Measurements from ENCODE around the gene PLSCR1. TPM values are rescaled to one million over a fixed set of nuclear protein-coding genes. Genes with fewer than 3 reads are reported as not detected.

PLSCR1 gene
- polyA plus RNA-seq, 1 donor from 2014 or later = 0.78 TPM

DNA sequence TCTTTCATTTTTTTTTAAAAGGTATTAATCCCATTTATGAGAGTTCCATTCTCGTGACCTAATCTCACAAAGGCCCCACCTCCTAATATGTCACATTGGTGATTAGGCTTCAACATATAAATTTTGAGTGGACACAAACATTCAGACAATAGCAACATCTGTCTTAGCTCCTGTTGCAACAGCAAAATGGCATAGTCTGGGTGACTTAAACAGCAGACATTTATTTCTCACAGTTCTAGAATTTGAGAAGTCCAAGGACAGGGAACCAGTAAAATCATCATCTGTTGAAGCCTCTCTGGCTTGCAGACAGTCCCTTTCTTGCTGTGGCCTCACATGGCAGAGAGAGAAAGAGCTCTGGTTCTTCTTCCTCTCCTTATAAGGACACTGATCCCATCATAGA is 71.8 kb downstream of the PLSCR1 start:
- no peaks in the 10 kb centered on the region for H3K27me3 ChIP-seq (ENCODE audit: insufficient read depth, low read depth, low read length)
- no peaks in the 10 kb centered on the region for H3K9me2 ChIP-seq (ENCODE audit: insufficient read depth, low read length)
- no peaks in the 10 kb centered on the region for H3K79me2 ChIP-seq (replicated peaks; ENCODE audit: insufficient read depth, low read length)
- H4K20me1 ChIP-seq (ENCODE audit: insufficient read depth) = no peaks in the 10 kb centered on the region
- no peak overlapping the region for H3K4me2 ChIP-seq (ENCODE audit: low read length)
- H2AFZ ChIP-seq (ENCODE audit: low read depth, low read length) = no peak overlapping the region
- no peaks in the 10 kb centered on the region for H3K36me3 ChIP-seq (ENCODE audit: insufficient read depth, low read length)
- no peak overlapping the region for H3K27ac ChIP-seq (ENCODE audit: low read length)
- H3K9me3 ChIP-seq (ENCODE audit: low read length) = no peaks in the 10 kb centered on the region
- H3K9ac ChIP-seq (ENCODE audit: low read length) = no peak overlapping the region
- no peak for TF ChIP-seq TAF1 (IDR thresholded peaks at IDR 0.05; ENCODE audit: low read depth)
- no peak for TF ChIP-seq MXI1 (conservative IDR thresholded peaks at IDR 0.05; ENCODE audit: poor library complexity, severe bottlenecking)
- TF ChIP-seq SMC3 (conservative IDR thresholded peaks at IDR 0.05; ENCODE audit: poor library complexity) = no peak
- no peak for TF ChIP-seq POLR2AphosphoS5 (IDR thresholded peaks at IDR 0.05)
- no peaks in the 10 kb centered on the region for H3F3A ChIP-seq (ENCODE audit: insufficient read depth, low read length, poor library complexity, severe bottlenecking)
- H3K4me3 ChIP-seq (ENCODE audit: low read length) = no peak overlapping the region

- Histone ChIP-seq H3F3A (ENCODE audit: insufficient read depth, low read length, poor library complexity, severe bottlenecking) (no peaks in the 10 kb centered on the region), H3K79me2 (replicated peaks; ENCODE audit: insufficient read depth, low read length) (no peaks in the 10 kb centered on the region), H3K27ac (ENCODE audit: low read length) (no peak overlapping the region), H2AFZ (ENCODE audit: low read depth, low read length) (no peak overlapping the region), H3K27me3 (ENCODE audit: insufficient read depth, low read depth, low read length) (no peaks in the 10 kb centered on the region), H3K36me3 (ENCODE audit: insufficient read depth, low read length) (no peaks in the 10 kb centered on the region), H4K20me1 (ENCODE audit: insufficient read depth) (no peaks in the 10 kb centered on the region), H3K4me2 (ENCODE audit: low read length) (no peak overlapping the region), H3K9me2 (ENCODE audit: insufficient read depth, low read length) (no peaks in the 10 kb centered on the region), H3K9ac (ENCODE audit: low read length) (no peak overlapping the region), H3K4me3 (ENCODE audit: low read length) (no peak overlapping the region), H3K9me3 (ENCODE audit: low read length) (no peaks in the 10 kb centered on the region)
- TF ChIP-seq REST (IDR thresholded peaks at IDR 0.05; ENCODE audit: borderline replicate concordance) (no peak), EZH2 (IDR thresholded peaks at IDR 0.05; ENCODE audit: borderline replicate concordance, insufficient read depth, low read length, poor library complexity, severe bottlenecking) (no peak), RAD21 (conservative IDR thresholded peaks at IDR 0.05) (no peak), TAF1 (IDR thresholded peaks at IDR 0.05; ENCODE audit: low read depth) (no peak), MXI1 (conservative IDR thresholded peaks at IDR 0.05; ENCODE audit: poor library complexity, severe bottlenecking) (no peak), SMC3 (conservative IDR thresholded peaks at IDR 0.05; ENCODE audit: poor library complexity) (no peak), EP300 (conservative IDR thresholded peaks at IDR 0.05; ENCODE audit: poor library complexity, severe bottlenecking) (no peak), POLR2AphosphoS5 (IDR thresholded peaks at IDR 0.05) (no peak), CTCF (IDR thresholded peaks at IDR 0.05; ENCODE audit: poor library complexity, severe bottlenecking) (no peak)
Measured at GRCh38 chr3:146471012-146471411, 73.4 kb downstream of the PLSCR1 start.

All from neural cell (in vitro differentiated cells).